SH-SY5Y (cell line): Measurements from ENCODE around the gene C4BPB.

Experiments used
- GATA2 ChIP-seq: IDR thresholded peaks from 2 replicates; pipeline ENCODE4 v1.6.1; 2011; ENCODE audit warnings: mild to moderate bottlenecking, low read depth, low read length
- GATA3 ChIP-seq: IDR thresholded peaks from 2 replicates; pipeline ENCODE4 v1.6.1; 2011; ENCODE audit warnings: low read depth, mild to moderate bottlenecking, low read length, moderate library complexity

C4BPB gene

DNA sequence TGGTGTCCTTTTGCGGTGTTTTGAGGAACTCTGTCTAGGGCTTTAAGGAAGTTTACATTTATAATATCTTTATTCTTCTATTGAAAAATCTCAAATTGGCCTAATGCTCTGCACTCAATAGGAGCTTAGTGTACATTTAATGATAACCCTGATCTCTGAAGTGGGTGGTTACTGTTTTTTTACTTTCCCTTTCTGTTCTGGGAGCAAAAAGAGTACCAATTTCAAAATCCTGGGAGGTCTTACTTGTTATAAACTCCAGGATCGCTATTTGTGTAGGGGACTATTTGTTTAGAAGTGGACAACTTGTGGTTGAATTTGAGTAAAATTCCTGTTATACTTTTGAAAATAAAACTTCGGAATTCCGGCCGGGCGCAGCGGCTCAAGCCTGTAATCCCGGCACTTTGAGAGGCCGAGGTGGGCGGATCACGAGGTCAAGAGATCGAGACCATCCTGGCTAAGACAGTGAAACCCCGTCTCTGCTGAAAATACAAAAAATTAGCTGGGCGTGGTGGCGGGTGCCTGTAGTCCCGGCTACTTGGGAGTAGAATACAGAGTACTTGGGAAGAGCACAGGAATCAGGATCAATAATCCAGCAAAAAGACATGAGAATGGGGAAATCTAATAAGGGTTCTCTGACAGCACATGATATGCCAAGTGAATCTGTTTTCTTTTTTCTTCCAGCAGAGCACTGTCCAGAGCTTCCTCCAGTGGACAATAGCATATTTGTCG lies 1.1 kb downstream of the C4BPB start:
- TF ChIP-seq GATA2 (no peak), GATA3 (no peak)

DNA sequence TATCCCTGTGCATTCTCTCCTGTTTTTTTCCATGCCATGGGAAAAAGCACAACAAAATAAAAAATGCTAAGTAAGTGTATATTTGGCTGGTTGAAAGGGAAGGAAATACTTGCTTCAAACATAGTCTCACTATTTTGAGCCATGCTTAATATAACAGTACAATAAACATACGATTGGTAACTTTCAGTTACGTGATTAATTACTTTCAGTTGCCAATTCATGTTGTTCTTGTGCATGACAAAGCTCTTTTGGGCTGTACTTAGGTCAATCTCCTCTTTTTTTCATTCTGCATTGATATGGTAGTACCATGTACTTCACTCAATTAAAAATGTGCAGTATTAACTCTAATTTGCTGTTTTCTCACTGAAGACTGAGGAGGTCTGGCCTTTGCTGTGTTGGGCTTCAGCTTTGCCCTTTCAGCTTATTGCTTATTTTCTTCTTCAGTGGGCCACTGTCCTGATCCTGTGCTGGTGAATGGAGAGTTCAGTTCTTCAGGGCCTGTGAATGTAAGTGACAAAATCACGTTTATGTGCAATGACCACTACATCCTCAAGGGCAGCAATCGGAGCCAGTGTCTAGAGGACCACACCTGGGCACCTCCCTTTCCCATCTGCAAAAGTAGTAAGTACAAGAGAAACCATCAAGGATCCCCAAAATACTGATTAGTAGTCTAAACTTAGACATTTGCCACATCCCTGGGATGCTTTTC lies 2.7 kb downstream of the C4BPB start:
- TF ChIP-seq GATA3 (no peak), GATA2 (no peak)

- TF ChIP-seq GATA2 (no peak), GATA3 (no peak)
These were observed 5.3 kb downstream of the C4BPB start for GRCh38 chr1:207093944-207094343.

DNA sequence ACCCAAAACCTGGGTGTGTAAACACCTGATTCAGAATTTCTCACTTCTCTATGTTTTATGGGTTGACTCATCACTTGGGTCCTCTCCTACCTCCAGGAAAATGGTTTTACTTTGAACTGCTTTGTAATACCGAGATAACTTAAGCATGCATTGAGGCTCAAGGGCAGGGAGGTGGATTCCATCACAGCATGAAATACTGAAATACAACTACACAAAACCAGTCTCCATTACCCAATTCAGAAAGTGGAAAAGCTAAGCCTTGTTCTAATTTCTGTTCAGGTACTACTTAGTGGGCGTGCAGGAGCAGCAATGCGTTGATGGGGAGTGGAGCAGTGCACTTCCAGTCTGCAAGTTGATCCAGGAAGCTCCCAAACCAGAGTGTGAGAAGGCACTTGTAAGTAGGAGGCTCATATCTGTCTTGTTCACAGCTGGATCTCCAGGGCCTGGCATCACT lies 9.2 kb downstream of the C4BPB start:
- TF ChIP-seq GATA3 (no peak), GATA2 (no peak)

- no peak for TF ChIP-seq GATA2
- no peak for TF ChIP-seq GATA3
These were observed 13.1 kb downstream of the C4BPB start for GRCh38 chr1:207101720-207102119.

DNA sequence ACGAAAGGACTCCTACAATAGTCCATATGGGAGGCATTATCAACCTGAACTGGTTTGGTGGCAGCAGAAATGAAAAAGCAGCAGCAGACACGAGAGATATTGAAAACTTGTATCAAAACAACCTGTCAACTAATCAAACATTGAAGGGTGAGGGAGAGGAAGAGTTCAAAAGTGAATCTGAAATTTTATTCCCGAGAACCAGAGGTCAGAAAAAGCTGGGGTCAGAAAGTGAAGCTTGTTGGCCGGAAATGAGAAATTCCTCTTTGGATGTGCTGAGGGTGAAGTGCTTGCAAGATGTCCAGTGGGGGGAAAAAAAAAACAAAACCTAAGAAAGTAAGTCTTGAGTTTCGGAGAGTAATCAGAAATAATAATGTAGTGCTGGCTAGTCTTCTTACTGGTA lies 13.5 kb downstream of the C4BPB start:
- no peak for TF ChIP-seq GATA3
- no peak for TF ChIP-seq GATA2

DNA sequence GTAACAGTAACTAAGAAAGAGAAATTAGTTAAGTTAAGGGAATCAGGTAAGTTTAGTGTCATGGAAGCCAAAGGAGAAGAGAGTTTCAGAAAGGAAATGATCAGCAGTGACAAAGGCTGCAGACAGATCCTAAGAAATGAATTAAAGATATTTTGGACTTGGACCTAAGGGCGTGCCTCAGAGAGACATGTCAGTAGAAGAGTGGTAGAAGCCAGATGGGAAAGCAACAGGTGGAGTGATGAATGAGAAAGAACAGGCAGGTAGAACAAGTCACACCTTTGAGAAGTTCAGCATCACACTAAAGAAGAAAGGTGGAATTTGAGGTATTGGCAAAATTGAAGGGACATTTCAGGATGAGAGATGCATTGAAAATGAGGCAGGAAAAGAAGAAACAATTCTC lies 14.0 kb downstream of the C4BPB start:
- TF ChIP-seq GATA2: no peak
- no peak for TF ChIP-seq GATA3

DNA sequence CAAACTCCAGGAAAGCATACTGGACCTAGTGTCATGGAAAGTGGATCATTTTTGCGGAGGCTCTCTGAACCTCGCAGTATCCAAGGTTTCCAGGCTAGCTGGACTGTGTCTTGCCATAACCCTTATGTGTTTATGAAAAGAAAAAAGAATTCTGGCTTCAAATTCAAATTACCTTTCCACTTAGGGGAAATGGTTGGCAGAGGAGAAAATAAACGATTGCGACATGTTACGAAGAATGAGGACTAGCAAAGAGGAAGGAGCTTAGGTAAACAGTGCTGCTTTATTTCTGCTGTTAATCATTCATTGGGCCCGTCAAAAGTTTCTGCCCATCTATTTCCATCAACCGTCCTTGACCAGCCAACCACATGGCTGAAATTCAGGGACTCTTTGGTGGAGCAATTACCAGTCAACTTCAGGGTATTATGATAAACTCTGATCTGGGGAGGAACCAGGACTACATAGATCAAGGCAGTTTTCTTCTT lies 15.3 kb downstream of the C4BPB start, which contains the start of gene C4BPA:
Gene C4BPA, plus strand, starts transcription at position 342 of the 482 bp plus-strand sequence. CDS start 8,793 bp downstream, outside the sequence.
- TF ChIP-seq GATA2 (no peak), GATA3 (no peak)

- TF ChIP-seq GATA2 (no peak), GATA3 (no peak)
These were observed 20.3 kb downstream of the C4BPB start for GRCh38 chr1:207109004-207109403.

GRCh38 chr1:207112616-207113296 lies 24.1 kb downstream of the C4BPB start:
- TF ChIP-seq GATA2 (no peak), GATA3 (no peak)

DNA sequence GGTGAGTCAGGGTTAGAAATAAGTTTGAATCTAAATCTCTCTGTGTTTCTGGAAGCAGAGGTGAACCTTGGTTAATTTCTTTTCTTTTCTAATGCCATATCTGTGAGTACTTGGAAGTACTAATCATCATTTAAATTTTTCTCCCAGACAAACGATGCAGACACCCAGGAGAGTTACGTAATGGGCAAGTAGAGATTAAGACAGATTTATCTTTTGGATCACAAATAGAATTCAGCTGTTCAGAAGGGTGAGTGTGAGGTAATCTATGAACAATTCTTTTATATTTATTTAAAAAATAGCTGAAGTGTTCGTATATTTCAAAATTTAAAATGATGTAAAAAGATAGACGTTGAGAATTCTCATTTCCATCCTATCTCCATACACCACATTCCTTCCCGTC lies 26.6 kb downstream of the C4BPB start:
- TF ChIP-seq GATA3: no peak
- no peak for TF ChIP-seq GATA2

DNA sequence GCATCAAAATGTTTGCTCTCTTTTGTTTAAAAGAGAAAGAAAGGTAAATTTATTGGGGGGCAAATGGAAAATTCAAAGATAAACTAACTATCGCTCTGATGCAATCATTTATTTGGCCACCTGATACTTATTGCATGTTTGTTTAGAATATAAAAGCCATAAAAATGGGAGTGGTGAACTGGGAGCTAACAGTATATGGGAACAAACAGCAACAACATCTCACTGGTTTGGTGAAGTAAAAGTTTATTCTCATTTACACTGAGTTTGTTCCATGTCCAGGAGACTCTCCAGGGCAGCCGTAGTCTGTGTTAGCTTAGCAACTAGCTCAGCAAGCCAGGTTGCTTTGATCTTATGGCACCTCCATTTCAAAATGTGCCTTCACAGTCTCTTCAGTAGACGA lies 35.7 kb downstream of the C4BPB start:
- TF ChIP-seq GATA2 (no peak), GATA3 (no peak)

DNA sequence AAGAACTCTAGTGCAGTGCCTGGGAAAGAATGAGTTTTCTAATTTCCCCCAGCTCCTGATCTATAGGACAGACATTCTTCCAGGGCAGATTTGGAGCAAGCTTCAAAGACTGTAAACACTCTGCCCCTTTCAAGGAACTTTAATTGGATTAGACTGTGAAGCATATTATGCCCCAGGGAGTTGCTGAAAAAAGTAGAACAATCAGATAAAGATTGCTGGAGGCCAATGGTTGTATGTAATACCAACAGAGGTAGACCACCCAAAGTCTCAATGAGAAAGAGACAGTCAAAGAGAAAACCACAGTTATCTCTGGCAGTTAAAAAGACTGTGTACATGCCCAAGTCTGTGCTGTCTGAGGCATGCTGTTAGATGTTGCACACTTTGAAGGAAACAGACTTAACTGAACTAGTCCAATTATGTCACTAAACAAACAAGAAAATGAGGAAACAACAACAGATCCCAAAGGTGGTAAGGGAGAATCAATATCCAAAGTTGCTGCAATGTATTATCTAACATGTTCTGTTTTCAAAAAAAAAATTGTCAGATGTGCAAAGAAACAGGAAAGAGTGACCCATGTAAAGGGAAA lies 39.8 kb downstream of the C4BPB start:
- no peak for TF ChIP-seq GATA2
- TF ChIP-seq GATA3: no peak

GRCh38 chr1:207129053-207129452 lies 40.4 kb downstream of the C4BPB start:
- no peak for TF ChIP-seq GATA3
- TF ChIP-seq GATA2: no peak
